Neural crest cell (in vitro differentiated cells): ENCODE results near the gene DUSP16. TPM values are rescaled to one million over a fixed set of nuclear protein-coding genes. Genes with fewer than 3 reads are reported as not detected.
"Not testable (repeated sequence)": the region's sequence is repeated elsewhere in the genome, so short reads cannot be mapped to it uniquely, and the experiment has no call there.

Source experiments
- DNase-seq: peaks from one replicate; pipeline ENCODE4 v3.0.0; 2021; ENCODE audit warnings: low read depth, mixed read lengths, low spot score
- H3K27ac Mint-ChIP-seq: one replicate; pipeline ENCODE4 v1.8.0; 2021; ENCODE audit warnings: mild to moderate bottlenecking, mixed read lengths; ENCODE audit not compliant: unreplicated experiment
- H3K27me3 Mint-ChIP-seq: 2 replicates; pipeline ENCODE4 v1.8.0; 2021; ENCODE audit warnings: low read depth, mild to moderate bottlenecking, mixed read lengths
- H3K36me3 Mint-ChIP-seq: 2 replicates; pipeline ENCODE4 v1.8.0; 2021; ENCODE audit warnings: low read depth, mild to moderate bottlenecking, mixed read lengths
- H3K4me1 Mint-ChIP-seq: 2 replicates; pipeline ENCODE4 v1.8.0; 2021; ENCODE audit warnings: mixed read lengths
- H3K4me3 Mint-ChIP-seq: one replicate; pipeline ENCODE4 v1.8.0; 2021; ENCODE audit warnings: mild to moderate bottlenecking, mixed read lengths
- H3K9me3 Mint-ChIP-seq: 2 replicates; pipeline ENCODE4 v1.8.0; 2021; ENCODE audit warnings: mixed read lengths
- CTCF ChIP-seq: fragments of 200-600 bp; sonication (generic); conservative IDR thresholded peaks from 2 replicates; pipeline ENCODE4 v1.5.0; 2021; ENCODE audit warnings: antibody characterized with exemption, mild to moderate bottlenecking
- total RNA-seq: library from RNA; stranded (reverse); gene quantifications from 2 replicates; pipeline ENCODE4 v1.2.1, GENCODE V29; 2021

The DUSP16 gene
- total RNA-seq, 1 donor from 2014 or later: 30.8 TPM

- Mint-ChIP-seq H3K4me3 (no peak overlapping the region), H3K27me3 (no peaks in the 10 kb centered on the region), H3K9me3 (no peaks in the 10 kb centered on the region), H3K4me1 (peaks cover 12% of the 10 kb centered on the region), H3K36me3 (peaks cover 2% of the 10 kb centered on the region), H3K27ac (no peak overlapping the region)
- DNase-seq: no peak
- TF ChIP-seq CTCF: no peak
Measured at GRCh38 chr12:12529783-12530421, 32.8 kb downstream of the DUSP16 start.

DNA sequence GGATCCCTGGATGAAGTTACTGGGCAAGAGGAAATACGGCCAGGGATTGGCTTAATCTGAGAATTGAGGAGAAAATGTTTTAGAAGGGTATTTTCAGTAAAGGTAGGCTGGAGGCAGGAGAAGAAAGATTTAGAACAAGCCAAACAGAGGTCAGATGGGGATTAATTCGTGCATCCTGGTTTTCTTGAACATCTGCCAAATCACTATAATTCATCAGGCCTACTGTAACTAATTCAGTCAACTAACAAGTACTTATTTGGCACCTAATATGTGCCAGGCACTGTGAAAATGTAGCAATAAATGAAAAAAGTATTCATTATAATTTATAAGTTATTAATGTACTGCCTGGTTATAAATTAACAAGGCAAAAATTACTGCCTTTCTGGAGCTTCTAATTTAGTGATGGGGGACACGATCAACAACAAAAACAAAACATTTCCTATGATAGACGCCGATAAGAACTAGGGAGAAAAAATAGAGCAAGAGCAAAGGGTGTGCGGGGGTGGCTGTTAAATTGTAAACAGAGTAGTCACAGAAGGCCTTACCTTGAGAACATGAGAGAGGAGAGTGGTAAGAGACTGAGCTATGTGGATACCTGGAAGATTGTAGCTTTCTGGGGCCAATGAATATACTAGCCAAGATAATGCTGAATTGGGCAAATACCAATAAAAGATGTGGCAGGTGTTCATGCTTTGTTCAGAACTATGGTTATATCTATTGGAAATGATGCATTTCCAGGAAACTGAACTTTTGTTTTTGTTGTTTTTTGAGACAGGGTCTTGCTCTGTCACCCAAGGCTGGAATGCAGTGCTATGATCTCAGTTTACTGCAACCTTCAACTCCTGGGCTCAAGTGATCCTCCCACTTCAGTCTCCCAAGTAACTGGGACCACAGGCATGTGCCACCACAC is 34.0 kb downstream of the DUSP16 start:
- Mint-ChIP-seq H3K27ac (peak overlapping the region; percentile 29), H3K9me3 (no peaks in the 10 kb centered on the region)
- TF ChIP-seq CTCF: no peak

DNA sequence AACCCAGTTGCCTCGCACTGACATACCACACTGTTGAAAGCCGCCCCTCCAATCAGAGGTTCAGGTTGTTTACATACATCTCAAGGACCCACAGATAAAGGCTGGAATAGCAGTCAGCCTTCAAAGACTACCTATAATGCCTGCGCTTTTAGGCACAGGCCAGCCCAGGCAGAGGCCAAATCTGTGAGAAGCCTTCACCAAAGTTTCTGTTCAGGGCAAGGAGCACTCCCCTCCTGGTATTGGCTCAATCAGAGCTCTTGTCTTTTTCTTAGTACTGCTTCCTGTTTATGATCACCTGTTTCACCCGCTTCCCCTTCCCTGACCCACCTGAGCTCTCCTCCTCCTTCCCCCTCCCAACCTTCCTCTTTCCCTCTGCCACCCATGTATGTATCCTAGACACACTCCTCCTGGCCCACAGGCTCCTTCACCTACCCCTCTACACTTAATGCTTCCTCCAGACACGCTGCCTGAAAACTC is 34.8 kb downstream of the DUSP16 start:
- Mint-ChIP-seq H3K27me3 (no peaks in the 10 kb centered on the region), H3K4me1 (peaks cover 7% of the 10 kb centered on the region), H3K9me3 (no peaks in the 10 kb centered on the region), H3K27ac (peak overlapping the region; percentile 29), H3K4me3 (no peak overlapping the region), H3K36me3 (peaks cover 2% of the 10 kb centered on the region)
- DNase-seq: no peak
- no peak for TF ChIP-seq CTCF

More for the DNA sequence above, 34.0 kb downstream of the DUSP16 start:
- Mint-ChIP-seq H3K4me1 (peaks cover 8% of the 10 kb centered on the region), H3K4me3 (no peak overlapping the region), H3K36me3 (peaks cover 2% of the 10 kb centered on the region), H3K27me3 (no peaks in the 10 kb centered on the region)
- DNase-seq: no peak

GRCh38 chr12:12524128-12524527 is 38.5 kb downstream of the DUSP16 start:
- Mint-ChIP-seq H3K4me1 (peaks cover 39% of the 10 kb centered on the region), H3K27me3 (no peaks in the 10 kb centered on the region), H3K9me3 (no peaks in the 10 kb centered on the region), H3K36me3 (no peaks in the 10 kb centered on the region), H3K27ac (no peak overlapping the region), H3K4me3 (no peak overlapping the region)
- TF ChIP-seq CTCF: no peak
- DNase-seq: no peak

GRCh38 chr12:12523229-12523628 is 39.4 kb downstream of the DUSP16 start:
- TF ChIP-seq CTCF: no peak
- peaks cover 47% of the 10 kb centered on the region for H3K4me1 Mint-ChIP-seq
- DNase-seq: no peak
- H3K36me3 Mint-ChIP-seq: no peaks in the 10 kb centered on the region
- H3K27ac Mint-ChIP-seq: no peak overlapping the region
- no peak overlapping the region for H3K4me3 Mint-ChIP-seq
- H3K9me3 Mint-ChIP-seq: no peaks in the 10 kb centered on the region
- H3K27me3 Mint-ChIP-seq: no peaks in the 10 kb centered on the region

- H3K27ac Mint-ChIP-seq, H3K4me3 Mint-ChIP-seq, H3K36me3 Mint-ChIP-seq, H3K27me3 Mint-ChIP-seq, DNase-seq, H3K9me3 Mint-ChIP-seq: not testable (repeated sequence)
- peaks cover 47% of the 10 kb centered on the region for H3K4me1 Mint-ChIP-seq
Measured at GRCh38 chr12:12522657-12523056, 40.0 kb downstream of the DUSP16 start.
